GM18526 (cell line): Measurements from ENCODE around the gene NFYC.

Source experiments
- POLR2A ChIP-seq: IDR thresholded peaks from 3 replicates; pipeline ENCODE4 v1.6.1; 2011; ENCODE audit not compliant: insufficient read length; ENCODE audit errors: extremely low read depth

NFYC gene

DNA sequence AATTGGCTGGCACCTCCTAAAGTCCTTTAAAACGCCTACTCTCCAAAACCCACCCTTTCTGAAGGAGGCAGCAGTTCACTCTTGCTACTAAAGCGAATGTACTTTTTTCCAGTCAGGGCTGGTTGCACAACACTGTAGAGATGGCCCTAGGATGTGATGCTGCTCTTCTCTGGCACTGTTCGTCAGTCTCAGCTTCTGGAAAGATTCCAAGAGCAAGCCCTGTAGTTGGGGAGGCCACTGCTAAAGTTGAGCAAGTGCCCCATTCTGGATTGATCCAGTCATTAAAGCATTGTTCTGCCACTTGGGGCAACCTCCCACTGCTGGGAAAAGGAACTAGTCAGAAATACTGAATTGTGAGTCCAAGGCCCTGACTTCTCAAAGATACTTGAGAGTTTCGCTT lies 63.6 kb downstream of the NFYC start:
- no peak for TF ChIP-seq POLR2A

DNA sequence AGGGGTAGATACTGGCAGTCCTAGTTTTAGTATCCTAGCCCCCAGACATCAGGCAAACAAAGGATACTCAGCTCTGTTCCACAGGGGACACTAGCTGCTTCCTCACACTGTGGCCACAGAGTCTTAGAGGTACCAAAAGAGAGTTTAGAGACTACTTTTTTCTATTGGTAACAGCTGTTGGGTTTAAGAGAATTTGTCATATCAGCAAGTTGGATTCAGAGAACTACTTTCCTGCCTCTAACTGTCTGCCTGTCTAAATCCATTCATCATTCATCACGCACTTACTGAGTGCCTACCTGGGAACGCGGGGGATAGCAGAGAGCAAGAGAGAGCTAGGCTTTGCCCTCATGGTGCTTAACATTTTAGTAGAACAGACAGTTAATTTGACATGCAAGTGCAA lies 65.0 kb downstream of the NFYC start:
- TF ChIP-seq POLR2A: no peak

DNA sequence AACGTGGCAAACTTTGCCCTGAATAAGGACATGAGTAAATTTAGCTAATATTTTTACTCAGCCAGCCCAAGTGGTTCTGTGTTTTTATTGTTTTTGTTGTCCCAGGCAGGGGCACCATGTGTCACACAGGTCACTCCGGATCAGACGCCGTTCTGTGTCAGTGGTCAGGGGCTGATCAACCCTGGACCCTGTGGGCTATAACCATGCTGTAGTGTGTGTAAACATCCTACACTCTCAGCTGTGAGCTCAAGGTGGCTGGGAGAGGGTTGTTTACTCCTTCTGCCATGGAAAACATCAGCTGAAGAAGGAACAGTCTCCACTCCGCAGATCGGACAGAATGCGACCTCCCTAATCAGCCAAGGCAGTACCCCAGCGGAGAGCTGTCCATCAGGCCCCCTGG lies 65.6 kb downstream of the NFYC start:
- no peak for TF ChIP-seq POLR2A

DNA sequence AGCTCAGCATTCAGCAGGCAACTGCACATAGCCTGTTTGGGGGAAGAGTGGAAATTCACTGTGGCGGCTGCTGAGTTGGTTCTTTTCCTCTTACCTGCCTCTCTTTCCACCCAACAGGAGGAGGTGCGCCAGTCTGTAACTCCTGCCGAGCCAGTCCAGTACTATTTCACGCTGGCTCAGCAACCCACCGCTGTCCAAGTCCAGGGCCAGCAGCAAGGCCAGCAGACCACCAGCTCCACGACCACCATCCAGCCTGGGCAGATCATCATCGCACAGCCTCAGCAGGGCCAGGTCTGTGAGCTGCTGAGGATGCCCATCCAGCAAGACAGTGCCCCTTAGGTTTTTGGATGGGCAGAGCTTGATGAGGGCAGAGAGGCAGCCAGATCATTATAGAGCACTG lies 66.5 kb downstream of the NFYC start:
- TF ChIP-seq POLR2A: no peak

DNA sequence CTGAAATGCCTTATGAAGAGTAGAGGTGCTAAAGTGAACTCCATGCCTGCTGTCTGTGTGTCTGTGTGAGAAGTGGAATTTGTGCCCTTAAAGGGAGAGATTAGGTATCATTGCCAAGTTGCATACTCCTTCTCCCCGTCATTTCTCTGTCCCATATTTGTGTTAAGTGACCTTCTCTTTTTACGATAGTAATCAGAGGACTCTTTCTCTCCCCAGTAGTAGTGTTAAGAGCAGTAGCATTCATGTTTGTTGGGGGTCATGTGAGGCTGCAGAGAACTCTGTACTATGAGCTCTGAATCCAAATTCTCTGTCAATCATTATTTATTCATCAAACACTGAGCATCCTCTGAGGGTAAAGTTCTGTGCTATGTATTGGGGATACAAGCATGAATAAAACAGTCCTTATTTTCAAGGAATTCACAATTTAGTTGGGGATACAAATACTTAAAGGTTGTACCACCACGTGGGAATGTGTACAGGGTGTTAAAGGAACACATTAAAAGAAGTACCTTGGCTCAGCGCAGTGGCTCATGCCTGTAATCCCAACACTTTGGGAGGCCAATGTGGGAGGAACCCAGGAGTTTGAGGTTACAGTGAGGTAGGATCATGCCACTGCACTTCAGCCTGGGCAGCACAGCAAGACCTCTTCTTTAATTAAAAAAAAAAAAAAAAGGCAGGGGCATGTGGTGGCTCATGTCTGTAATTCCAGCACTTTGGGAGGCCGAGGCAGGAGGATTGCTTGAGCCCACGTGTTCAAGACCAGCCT lies 67.3 kb downstream of the NFYC start:
- TF ChIP-seq POLR2A: no peak

DNA sequence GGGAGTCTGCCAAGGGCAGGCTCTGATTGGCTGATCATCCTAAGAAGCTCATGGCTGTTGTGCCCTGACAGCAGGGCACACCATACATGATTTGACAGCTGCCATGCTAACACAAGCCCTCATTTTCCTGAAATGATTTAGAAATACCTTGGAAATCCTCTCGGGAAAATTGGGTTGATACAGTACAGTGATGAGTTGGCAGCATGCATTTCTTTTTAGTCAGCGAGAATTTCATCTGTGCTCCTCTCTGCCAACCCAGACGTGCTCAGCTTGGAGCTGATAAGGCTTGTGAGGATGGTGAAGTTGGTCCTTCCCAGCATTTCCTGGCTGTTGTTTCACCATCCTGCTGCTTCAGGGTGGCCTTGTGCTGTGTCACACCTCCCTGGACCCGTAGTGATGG lies 69.5 kb downstream of the NFYC start:
- no peak for TF ChIP-seq POLR2A

DNA sequence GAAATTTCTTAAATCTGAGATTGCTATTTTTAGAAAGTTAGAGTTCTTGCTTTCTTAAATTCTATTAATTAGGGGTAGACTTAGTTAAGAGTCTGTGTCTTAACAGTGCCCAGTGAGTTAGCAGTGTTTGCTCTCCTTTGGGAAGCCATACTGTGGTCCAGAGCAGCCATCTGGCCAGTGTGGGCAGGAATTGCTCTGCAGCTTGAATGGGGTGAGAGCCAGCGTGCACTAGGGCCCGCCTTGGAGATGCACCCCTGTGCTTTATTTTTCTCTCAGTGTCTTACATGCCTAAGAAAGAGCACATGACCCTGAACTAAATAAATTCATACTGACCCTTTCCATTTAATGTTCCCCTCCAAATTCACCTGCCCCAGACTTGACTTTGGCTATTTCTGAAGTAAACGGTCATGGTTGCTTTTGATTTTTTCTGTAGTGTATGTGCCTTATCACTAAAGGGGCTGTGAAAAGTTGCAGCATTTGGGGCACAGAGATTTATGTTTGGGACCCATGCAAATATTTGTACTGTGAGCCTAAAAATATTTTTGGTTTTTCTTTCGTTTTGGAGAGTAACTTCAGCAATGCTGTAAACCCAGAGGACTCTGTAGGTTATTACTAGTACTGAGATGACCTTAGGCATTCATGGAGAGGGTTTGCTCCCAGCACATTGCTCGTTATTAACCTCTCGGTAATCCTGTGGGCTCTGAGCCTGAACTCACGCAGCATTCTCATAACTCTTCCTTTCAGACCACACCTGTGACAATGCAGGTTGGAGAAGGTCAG lies 70.8 kb downstream of the NFYC start:
- TF ChIP-seq POLR2A: no peak

DNA sequence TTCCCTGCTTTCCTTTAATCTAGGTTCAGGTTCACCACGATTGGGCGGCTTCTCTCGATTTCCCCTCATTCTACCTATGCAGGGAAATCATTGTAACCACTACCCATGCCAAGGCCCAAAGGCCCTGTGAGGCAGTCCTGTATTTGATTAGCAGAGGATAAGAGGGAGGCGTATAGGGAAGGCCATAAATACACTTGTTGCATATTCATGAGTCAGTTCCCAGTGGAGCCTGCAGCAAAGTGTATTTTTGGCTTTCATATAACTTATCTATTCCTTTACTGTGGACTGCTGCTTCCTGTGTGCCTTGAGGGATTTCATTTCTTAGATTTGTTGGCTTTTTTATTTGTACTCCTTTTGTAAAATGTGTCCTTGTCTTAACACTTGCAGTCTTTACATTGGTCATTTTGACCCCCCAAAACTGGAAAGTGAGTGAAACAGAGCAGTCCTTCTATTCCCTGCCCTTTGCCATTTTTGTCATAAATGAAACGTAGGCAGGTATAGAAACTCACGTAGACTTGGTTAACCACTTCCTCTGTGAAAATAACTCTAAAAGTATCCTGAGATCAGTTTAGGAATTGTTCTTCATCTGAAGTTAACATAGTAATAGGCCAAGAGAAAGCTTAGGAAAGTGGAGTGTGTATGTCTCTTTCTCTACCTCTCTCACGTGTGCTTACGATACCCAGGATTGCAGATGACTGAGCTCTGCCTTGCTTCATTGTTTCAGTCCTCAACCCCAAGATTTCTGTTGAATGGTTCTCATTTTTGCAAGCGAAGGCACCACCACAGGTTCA lies 72.4 kb downstream of the NFYC start:
- no peak for TF ChIP-seq POLR2A

DNA sequence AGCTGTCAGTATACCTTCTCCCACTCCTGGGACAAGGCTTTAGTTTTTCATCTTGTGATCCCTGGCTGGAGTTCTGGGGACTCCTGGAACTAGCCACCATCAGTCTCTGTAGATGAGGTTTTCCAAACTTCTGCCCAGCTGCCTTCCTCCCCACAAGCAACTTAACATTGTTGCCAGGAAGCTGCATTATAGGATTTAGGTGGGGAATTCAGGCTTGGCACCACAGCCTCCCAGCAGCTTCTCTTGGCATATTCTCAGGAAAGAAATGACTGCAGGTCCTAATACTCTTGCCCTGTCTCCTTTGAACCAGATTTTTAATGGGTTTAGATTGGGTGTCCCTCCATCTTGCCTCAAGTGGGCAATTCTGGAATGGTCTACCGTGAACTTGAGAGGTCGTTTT lies 73.5 kb downstream of the NFYC start:
- no peak for TF ChIP-seq POLR2A

DNA sequence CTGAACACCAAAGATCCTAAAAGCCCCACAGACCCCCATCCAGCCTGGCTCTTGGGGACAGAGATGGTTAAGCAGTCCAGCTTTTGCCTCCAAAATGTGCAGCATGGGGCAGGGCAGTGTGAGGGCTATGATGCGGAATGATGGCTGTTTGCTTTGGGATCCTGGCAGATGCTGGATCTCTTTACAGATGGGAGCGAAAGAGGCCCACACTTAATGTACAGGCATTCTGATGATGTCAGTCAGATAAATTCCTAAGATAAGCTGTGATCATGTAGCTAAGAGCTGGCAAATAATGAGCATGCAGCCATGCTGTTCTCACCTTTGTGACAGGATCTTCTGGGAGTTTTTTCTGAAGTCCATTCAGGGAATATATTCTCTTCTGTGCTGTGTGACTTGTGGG lies 74.5 kb downstream of the NFYC start:
- no peak for TF ChIP-seq POLR2A

DNA sequence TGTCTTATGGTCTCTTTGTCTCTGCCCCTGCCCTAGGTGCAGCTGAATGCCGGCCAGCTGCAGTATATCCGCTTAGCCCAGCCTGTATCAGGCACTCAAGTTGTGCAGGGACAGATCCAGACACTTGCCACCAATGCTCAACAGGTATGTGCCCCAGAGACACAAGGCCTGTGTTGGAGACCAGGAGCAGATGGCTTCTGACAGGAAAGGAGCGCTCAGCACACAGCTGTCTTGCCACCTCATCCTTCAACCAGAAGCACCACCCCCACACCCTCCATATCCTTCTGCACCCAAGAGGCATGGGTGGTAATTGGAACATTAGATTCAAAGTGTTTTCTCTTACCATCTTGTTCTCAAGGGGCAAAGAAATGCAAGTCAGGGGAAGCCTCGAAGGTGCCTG lies 75.1 kb downstream of the NFYC start:
- no peak for TF ChIP-seq POLR2A

DNA sequence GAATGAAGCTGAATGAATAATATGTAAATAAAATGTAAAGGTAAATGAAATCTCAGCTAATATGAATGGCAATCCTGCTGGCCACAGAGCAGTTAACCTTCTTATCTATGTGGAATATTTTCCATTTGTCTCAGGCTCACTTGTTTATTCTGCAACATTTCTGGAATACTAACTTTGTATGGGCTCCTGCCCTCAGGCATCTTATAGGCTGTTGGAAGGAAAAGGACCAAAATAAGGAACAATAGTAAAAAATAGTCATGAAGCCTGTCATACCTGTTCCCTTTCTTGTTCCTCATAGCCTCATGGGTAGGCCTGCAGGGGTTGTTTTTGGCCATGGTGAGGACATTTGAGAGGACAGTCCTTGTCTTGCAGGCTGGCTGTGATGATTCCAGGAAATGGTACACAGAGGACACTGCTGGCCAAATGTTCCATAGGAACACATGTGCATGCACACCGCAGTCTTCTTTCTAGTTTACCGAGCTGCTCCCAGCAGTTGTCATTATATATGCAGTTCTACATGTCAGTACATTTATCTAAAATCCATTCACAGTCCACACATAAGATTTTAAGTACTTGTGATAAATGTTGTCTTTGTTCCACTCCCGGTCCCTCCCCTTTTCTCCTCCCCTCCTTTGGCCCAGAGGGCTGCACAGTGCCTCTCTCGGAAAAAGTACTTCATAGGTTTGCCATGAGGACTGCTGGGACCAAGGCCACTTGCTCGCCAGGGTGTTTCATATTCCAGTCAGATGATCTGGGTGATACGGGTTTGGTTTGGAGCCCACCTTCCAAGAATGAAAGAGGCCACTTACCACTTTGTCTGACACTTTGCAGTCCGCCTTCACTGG lies 76.9 kb downstream of the NFYC start:
- no peak for TF ChIP-seq POLR2A

DNA sequence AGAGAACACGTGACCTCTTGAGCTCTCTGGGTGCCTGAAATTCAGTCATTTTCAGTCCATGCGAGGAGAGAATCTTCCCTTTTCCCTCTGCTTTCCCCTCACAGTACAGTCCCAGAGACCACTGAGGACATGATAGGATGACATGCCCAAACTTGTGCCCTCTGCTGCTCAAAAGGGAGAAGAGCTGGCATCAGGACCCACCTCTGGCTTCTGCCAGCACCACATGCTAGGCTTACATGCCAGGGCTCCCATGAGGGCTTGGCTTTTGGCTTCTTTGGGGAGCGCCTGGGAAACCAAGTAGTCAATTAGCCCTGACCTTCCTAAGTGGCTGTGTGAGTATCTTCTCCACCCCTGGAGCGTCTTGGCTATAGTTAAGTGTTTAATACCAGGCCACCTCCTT lies 78.3 kb downstream of the NFYC start:
- TF ChIP-seq POLR2A: no peak

DNA sequence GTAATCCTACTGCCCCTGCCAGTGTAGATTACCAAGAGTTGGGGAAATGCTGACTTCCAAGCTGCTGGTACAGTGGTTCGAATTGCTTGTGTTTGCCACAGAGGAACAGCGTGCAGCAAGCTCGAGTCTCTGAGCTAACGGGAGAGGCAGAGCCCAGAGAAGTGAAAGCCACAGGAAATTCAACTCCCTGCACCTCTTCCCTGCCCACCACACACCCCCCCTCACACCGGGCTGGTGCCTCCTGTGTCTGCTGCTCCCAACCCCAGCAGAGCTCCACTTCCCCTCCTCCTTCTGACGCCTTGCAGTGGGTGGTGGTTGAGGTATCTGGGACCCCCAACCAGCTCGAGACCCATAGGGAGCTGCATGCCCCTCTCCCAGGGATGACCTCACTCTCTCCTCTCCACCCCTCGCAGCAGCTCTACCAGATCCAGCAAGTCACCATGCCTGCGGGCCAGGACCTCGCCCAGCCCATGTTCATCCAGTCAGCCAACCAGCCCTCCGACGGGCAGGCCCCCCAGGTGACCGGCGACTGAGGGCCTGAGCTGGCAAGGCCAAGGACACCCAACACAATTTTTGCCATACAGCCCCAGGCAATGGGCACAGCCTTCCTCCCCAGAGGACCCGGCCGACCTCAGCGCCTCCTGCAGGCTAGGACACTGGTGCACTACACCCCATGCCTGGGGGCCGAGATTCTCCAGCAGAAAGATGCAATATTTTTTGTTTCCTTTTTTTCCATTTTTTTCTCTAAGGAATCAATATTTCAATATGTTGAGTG lies 79.0 kb downstream of the NFYC start:
- TF ChIP-seq POLR2A: no peak

DNA sequence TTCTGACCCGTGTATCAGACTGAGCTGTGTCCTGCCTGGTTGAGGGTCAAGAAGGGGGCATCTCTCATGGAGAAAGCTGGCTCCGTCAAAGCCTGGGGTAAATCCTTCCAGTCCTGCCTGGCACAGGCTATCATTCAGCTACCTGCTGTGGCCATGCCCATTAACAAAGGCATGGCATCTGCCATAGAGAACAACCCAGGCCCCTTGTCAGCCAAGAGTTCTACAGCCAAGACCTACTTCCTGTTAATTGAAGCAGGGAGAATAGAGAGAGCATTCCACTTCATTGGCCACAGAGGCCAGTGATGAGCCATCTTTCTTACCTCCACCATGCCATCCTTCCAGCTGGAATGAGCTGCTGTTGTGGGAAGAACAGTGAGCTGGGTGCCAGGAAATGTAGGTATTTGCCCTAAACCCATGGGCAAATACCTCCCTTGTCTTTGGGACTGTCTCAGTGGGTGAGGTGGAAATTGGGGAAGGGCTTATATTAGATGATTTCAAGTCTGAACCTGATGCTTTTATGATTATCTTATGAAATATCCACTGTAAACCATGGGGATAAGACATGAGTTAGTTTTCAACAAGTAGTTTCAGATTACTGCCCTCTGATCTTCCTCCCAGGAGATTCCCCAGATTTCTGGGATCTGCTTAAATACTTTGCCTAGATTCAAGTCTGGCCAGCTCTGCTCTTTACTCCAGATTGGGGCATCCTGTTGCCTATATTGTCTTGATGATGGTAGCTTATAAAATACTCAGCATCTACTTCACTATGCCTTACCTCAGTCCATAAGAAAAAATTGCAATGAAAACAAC lies 80.8 kb downstream of the NFYC start:
- TF ChIP-seq POLR2A: no peak
